ENCODE data around the gene CAPN5.
"Not testable (repeated sequence)": the region's sequence is repeated elsewhere in the genome, so short reads cannot be mapped to it uniquely, and the experiment has no call there.

Gene CAPN5

DNA sequence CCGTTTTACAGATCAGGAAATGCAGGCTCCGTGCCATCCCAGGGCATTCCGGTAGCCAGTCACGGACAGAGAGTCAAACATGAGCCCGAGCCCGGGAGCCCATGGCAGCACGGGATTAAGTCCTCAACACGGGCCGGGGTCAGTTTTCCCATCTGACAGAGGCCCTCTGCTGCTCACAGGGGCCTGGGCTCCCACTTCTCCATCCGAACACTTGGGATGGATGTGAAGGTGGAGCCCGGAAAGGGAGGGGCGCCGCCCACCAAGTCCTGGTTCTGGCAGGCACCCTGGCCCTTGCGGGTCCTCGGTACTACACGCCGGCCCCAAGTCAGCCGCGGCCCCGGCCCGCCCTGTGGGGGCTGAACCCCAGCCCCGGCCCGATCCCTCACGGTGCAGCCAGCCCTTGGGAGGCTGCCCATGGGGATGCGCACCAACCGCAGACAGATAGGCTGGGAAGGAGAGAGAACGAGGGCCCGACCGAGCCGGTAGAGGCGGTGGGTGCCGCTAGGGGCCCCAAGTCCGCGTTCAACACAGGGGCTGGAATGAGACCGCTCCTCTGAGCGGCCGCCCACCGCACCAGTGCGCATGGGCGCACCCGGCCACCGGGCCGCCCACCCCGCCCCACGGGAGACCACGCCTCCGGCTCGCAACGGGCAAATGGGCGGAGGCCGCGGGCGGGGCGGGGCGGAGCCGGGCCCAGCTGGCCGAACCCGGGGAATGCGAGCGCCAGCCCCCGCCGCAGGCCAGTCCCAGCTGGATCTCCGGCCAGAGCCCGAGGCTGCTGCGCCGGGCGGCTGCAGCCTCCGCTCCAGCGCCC lies at the start of gene CAPN5:
TSS of gene CAPN5 (plus strand) at position 743 of the 814 bp plus-strand sequence. CDS start 17,916 bp downstream, outside the sequence.
- Mint-ChIP-seq H3K36me3 (ENCODE audit: low read depth) (no peaks in the 10 kb centered on the region), H3K4me1 (ENCODE audit: low read depth) (peaks cover 11% of the 10 kb centered on the region), H3K27ac (peak within 1 kb of the TSS; percentile 37), H3K9me3 (peaks cover 7% of the 10 kb centered on the region), H3K27me3 (peaks cover 45% of the 10 kb centered on the region), H3K4me3 (peak within 1 kb of the TSS; percentile 77)
- intact Hi-C loops (cut with micrococcal nuclease), result loop anchor here (2.0 kb wide), 1 partner anchor 20 kb away; no protein-coding TSS in a partner anchor

DNA sequence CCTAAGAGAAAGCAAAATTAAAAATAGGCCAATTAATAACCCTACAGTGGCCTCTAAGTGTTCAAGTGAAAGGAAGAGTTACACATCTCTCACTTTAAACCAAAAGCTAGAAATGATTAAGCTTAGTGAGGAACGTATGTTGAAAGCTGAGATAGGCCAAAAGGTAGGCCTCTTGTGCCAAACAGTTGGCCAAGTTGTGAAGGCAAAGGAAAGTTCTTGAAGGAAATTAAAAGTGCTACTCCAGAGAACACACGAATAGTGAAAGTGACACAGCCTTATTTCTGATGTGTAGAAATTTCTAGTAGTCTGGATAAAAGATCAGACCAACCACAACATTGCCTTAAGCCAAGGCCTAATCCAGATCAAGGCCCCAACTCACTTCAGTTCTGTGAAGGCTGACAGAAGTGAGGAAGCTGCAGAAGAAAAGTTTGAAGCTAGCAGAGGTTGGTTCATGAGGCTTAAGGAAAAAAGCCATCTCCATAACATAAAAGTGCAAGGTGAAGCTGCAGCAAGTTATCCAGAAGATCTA lies 48.3 kb upstream of the CAPN5 start:
- H3K9me3 Mint-ChIP-seq; H3K4me3 Mint-ChIP-seq; intact Hi-C loops (cut with micrococcal nuclease); H3K27ac Mint-ChIP-seq; H3K4me1 Mint-ChIP-seq (ENCODE audit: low read depth); H3K27me3 Mint-ChIP-seq: not testable (repeated sequence)
- peaks cover 76% of the 10 kb centered on the region for H3K36me3 Mint-ChIP-seq (ENCODE audit: low read depth)

DNA sequence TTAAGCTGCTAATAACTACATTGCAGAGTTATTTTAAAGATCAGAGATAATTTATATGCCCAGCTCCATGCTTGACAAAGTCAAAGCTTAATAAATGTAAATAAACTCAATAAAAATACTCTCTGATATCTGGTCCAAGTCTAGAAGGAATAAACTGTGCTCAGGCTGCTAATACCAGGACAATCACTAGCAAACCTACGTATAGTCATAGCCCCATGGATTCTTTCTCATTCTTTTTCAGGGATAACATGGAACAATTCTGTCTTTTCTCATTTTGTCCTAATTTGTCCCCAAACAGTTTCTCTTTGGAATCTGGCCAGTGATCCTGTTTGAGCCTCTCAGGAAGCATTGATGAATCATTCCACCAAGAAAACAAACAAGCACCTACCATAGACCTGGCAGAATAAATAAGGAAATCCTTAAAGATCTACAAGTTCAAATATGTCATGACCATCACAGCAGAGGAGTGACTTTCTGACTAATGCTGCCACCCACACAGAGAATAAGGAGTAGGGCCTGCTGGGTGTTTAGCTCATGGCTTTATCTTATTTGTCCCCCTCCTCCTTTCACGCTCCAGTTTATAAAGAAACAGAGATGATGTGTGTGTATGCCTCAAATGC lies 46.7 kb upstream of the CAPN5 start:
- H3K27ac Mint-ChIP-seq, result no peak overlapping the region
- H3K36me3 Mint-ChIP-seq (ENCODE audit: low read depth), result peaks cover 66% of the 10 kb centered on the region
- H3K9me3 Mint-ChIP-seq, result no peaks in the 10 kb centered on the region
- H3K4me3 Mint-ChIP-seq, result no peak overlapping the region
- no peaks in the 10 kb centered on the region for H3K27me3 Mint-ChIP-seq
- no peaks in the 10 kb centered on the region for H3K4me1 Mint-ChIP-seq (ENCODE audit: low read depth)
- intact Hi-C loops (cut with micrococcal nuclease), result no loop called here

DNA sequence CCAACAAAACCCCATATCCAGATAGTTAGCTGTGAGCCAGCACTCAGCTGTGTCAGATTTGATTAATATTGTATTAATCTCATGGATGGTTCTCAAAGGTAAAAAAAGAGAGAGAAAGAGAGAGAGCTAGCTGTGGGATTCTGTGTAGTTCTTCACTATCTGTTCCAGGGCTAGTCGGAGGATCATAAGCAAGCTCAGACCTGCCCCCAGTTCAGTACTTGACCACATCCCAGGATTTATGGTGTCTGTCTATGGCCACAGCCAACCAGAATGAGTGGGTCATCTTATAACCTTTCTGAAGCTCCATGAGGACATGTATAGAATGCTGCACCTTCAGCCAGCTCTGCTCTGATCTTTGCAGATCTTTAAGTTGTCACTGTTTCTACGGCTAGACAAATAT lies 46.0 kb upstream of the CAPN5 start:
- H3K4me3 Mint-ChIP-seq, result no peak overlapping the region
- peaks cover 62% of the 10 kb centered on the region for H3K36me3 Mint-ChIP-seq (ENCODE audit: low read depth)
- H3K27ac Mint-ChIP-seq, result no peak overlapping the region
- H3K9me3 Mint-ChIP-seq, result no peaks in the 10 kb centered on the region
- intact Hi-C loops (cut with micrococcal nuclease), result no loop called here
- H3K27me3 Mint-ChIP-seq, result no peaks in the 10 kb centered on the region
- H3K4me1 Mint-ChIP-seq (ENCODE audit: low read depth), result no peaks in the 10 kb centered on the region

DNA sequence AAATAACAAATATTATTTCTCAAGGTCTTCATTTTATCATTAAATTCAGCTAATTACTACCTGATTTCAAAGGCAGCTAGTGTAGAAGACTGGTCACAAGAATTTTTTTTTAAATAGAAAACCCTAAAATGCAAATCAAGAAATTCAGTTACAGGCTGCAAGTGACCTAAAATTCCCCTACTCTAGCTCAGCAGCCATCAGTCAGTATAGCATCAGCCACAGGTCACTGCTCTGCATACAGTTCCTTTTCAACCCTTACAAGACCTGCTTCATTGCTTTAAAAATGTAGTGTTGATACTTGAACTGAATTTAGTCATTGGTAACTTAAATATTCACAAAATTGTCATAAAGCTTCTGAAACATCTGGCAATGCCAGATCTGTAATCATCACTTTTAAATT lies 42.0 kb upstream of the CAPN5 start:
- H3K9me3 Mint-ChIP-seq, result no peaks in the 10 kb centered on the region
- peaks cover 1% of the 10 kb centered on the region for H3K27me3 Mint-ChIP-seq
- H3K27ac Mint-ChIP-seq, result no peak overlapping the region
- H3K36me3 Mint-ChIP-seq (ENCODE audit: low read depth), result peaks cover 24% of the 10 kb centered on the region
- no peaks in the 10 kb centered on the region for H3K4me1 Mint-ChIP-seq (ENCODE audit: low read depth)
- no peak overlapping the region for H3K4me3 Mint-ChIP-seq
- intact Hi-C loops (cut with micrococcal nuclease), result no loop called here

DNA sequence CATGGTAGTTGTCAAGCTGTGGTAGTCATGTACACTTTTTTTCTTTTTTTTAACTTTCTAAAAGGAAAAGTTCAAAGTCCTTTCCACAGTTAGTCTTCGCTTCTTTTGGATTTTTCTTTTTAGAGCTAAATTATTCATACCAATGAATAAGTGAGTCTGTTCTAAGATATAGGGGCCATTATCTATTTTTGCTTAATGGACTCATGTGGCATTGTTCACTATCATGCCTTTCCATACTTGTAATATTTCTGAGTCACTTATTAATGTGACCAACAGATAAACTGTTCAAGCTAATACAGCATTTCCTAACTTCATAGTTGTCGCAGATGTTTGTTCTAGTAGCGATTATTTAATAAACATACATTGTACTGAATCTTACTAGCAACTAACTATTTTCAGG lies 40.5 kb upstream of the CAPN5 start:
- Mint-ChIP-seq H3K4me3 (no peak overlapping the region), H3K9me3 (no peaks in the 10 kb centered on the region), H3K36me3 (ENCODE audit: low read depth) (peaks cover 10% of the 10 kb centered on the region), H3K27ac (no peak overlapping the region), H3K27me3 (peaks cover 12% of the 10 kb centered on the region), H3K4me1 (ENCODE audit: low read depth) (no peaks in the 10 kb centered on the region)
- intact Hi-C loops (cut with micrococcal nuclease), result no loop called here

DNA sequence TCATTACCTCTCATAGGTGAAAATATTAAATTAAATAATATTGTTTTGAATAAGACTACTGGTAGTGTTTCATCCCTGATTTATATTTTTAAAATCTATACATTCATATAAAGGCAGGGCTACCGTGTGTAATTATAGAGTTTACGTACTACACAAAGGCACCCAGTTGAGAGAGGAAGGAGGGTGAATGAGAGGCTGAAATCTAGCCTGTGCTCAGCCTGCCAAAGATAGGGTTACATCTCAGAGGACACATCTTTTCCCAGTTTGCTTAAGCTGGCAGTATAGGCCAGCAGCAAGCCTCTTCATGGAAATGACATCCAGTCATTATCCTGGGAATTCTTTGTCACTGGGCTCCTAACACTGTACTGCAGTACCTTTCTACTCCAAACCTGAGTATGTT lies 40.0 kb upstream of the CAPN5 start:
- Mint-ChIP-seq H3K4me1 (ENCODE audit: low read depth) (no peaks in the 10 kb centered on the region), H3K4me3 (no peak overlapping the region), H3K36me3 (ENCODE audit: low read depth) (peaks cover 7% of the 10 kb centered on the region), H3K9me3 (no peaks in the 10 kb centered on the region), H3K27ac (no peak overlapping the region), H3K27me3 (peaks cover 12% of the 10 kb centered on the region)
- intact Hi-C loops (cut with micrococcal nuclease), result no loop called here

DNA sequence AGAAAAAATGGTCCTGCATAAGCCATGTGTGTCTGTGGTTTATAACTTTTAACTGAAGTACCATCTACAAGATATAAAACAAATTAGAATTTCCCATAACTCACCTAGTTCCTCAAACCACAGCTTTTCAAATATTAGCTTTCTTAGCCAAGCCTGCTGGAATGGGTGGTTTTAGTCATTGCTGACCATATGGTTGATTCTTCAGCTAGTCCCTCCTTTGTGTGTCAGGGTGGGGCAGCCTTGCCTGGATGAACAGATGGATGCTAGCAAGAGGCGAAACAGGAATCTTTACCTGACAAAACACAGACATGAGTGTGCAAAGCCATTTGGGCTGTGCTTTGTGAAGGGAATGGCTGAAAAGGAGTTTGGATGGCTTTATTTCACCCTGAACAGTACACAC lies 39.5 kb upstream of the CAPN5 start:
- Mint-ChIP-seq H3K4me3 (no peak overlapping the region), H3K36me3 (ENCODE audit: low read depth) (peaks cover 1% of the 10 kb centered on the region), H3K27me3 (peaks cover 12% of the 10 kb centered on the region), H3K9me3 (no peaks in the 10 kb centered on the region), H3K4me1 (ENCODE audit: low read depth) (no peaks in the 10 kb centered on the region), H3K27ac (no peak overlapping the region)
- intact Hi-C loops (cut with micrococcal nuclease), result no loop called here

DNA sequence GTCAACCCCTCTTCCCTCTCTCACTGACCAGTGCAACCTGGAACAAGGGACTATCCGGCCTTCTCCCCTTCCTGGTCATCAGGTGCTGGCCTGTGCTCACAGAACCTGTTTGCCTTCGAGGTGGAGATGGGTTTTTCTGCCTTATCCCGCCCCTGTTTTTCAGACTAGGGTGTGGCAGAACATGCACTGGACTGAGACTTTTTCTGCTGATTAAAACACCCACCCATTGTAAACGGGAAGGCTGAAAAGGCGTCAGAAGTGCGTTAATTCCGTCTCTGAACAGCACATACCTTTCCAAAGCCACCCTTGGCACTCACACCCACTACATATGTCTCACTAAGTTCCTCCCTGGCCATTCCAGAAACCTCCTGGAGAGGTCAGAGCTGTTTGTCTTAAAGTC lies 36.9 kb upstream of the CAPN5 start:
- intact Hi-C loops (cut with micrococcal nuclease), result loop anchor here (10.0 kb wide), 1 partner anchor 205 kb away; no protein-coding TSS in a partner anchor
- peaks cover 12% of the 10 kb centered on the region for H3K27me3 Mint-ChIP-seq
- peaks cover 9% of the 10 kb centered on the region for H3K4me1 Mint-ChIP-seq (ENCODE audit: low read depth)
- no peak overlapping the region for H3K27ac Mint-ChIP-seq
- no peaks in the 10 kb centered on the region for H3K9me3 Mint-ChIP-seq
- H3K4me3 Mint-ChIP-seq, result no peak overlapping the region
- no peaks in the 10 kb centered on the region for H3K36me3 Mint-ChIP-seq (ENCODE audit: low read depth)

DNA sequence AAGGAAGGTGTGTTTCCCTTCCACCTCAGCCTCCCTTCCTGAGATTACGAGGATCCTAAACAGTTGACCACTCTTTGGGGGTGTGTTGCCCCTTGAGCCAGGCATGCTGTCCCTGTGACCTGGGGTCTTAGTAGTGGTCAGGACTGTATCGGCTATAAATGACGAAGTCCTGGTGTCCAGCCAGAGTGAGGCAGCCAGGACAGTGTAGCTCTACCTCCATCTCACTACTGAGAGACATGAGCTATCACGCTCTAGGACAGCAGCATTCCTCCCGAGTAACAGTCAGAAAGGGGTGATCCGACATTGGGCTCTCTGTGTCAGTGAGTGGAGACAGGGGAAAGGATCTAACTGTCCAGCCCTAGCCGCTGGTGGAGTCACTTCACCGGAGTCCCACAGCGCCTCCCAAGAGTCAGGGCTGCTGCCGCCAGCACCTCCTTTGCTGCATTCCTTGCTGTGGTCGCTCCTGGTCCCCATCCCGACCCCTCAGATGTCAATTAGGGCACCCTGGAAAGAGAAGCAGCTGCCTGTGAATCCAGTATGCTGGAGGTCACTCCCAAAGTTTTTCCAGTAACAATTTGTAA lies 35.8 kb upstream of the CAPN5 start:
- Mint-ChIP-seq H3K27ac (no peak overlapping the region), H3K4me3 (no peak overlapping the region), H3K36me3 (ENCODE audit: low read depth) (no peaks in the 10 kb centered on the region), H3K27me3 (peaks cover 15% of the 10 kb centered on the region), H3K9me3 (no peaks in the 10 kb centered on the region), H3K4me1 (ENCODE audit: low read depth) (peaks cover 19% of the 10 kb centered on the region)
- intact Hi-C loops (cut with micrococcal nuclease), result loop anchor here (10.0 kb wide), 1 partner anchor 206 kb away; no protein-coding TSS in a partner anchor

DNA sequence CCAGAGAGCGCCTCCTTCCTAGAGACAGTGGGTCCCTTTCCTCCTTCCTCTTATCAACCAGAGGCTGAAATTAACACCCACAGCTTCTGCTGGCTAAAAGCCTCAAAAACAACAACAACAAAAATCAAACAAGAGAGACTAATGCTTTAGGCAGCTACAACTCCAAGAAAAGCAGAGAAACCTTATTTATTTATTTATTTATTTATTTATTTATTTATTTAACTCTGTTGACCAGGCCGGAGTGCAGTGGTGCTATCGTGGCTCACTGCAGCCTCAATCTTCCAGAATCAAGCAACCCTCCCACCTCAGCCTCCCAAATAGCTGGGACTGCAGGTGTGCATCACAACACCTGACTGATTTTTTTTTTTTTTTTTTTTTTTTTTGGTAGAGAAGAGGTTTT lies 35.2 kb upstream of the CAPN5 start:
- no peaks in the 10 kb centered on the region for H3K36me3 Mint-ChIP-seq (ENCODE audit: low read depth)
- intact Hi-C loops (cut with micrococcal nuclease), result loop anchor here (10.0 kb wide), 1 partner anchor 207 kb away; no protein-coding TSS in a partner anchor
- H3K27ac Mint-ChIP-seq, result no peak overlapping the region
- no peak overlapping the region for H3K4me3 Mint-ChIP-seq
- H3K27me3 Mint-ChIP-seq, result peaks cover 19% of the 10 kb centered on the region
- no peaks in the 10 kb centered on the region for H3K9me3 Mint-ChIP-seq
- peaks cover 19% of the 10 kb centered on the region for H3K4me1 Mint-ChIP-seq (ENCODE audit: low read depth)

DNA sequence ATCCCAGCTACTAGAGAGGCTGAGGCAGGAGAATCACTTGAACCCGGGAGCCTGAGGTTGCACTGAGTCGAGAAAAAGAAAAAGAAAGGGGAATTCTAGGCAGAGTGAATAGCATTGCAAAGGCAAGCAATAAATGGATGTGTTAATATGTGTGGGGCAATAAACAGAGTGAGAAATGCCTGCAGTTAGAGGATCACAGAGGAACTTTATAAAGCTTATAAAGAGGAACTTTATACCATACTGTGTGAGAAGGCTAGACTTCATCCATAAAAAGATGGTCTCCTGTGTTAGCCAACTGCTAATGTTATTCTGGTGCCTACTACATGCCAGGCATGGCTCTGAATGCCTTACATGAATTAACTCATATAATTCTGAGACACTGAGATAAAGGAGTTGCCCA lies 31.7 kb upstream of the CAPN5 start:
- Mint-ChIP-seq H3K27me3 (peaks cover 45% of the 10 kb centered on the region), H3K9me3 (no peaks in the 10 kb centered on the region), H3K4me1 (ENCODE audit: low read depth) (peaks cover 52% of the 10 kb centered on the region)

DNA sequence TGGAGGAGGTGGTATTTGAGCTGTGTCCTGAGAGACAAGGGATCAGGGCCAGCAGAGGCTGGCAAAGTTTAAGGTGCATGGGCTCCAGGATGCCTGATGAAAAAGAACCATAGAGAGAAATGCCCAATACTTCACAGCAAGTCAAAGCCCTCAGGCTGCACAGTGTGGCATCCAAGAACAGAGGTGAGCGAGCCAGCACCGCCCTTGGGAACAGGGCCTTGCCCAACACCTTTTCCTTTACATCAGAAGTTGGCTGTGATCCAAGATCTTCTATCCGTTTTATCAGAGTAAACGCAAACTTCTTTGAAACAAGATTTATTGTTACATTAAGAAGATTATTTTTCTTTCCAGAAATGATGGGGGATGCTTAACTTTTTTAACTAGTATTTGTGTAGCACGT lies 31.2 kb upstream of the CAPN5 start:
- H3K27me3 Mint-ChIP-seq, result peaks cover 46% of the 10 kb centered on the region

More for the DNA sequence above, 31.7 kb upstream of the CAPN5 start:
- no peaks in the 10 kb centered on the region for H3K36me3 Mint-ChIP-seq (ENCODE audit: low read depth)
- no peak overlapping the region for H3K4me3 Mint-ChIP-seq
- intact Hi-C loops (cut with micrococcal nuclease), result loop anchor here (10.0 kb wide), 1 partner anchor 210 kb away; no protein-coding TSS in a partner anchor
- H3K27ac Mint-ChIP-seq, result no peak overlapping the region

DNA sequence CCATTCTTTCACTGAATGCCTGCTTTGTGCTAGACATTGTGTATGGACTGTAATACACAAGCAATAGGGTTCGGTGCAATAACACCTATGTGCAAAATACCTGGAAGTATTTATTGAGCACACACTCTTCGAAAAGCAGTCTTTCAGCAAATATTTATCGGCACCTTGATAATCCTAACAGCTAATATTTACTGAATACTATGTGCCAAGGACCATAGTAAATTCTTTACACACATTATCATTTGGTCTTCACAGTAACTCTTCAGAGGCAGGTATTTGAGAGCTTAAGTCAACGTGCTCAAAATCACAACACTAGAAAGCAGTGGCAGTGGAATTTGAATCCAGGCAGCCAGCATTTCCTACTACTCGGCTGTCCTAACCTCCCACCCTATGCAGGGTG lies 30.4 kb upstream of the CAPN5 start:
- intact Hi-C loops (cut with micrococcal nuclease), result loop anchor here (10.0 kb wide), 1 partner anchor 212 kb away; no protein-coding TSS in a partner anchor
- Mint-ChIP-seq H3K4me3 (no peak overlapping the region), H3K27me3 (peaks cover 47% of the 10 kb centered on the region), H3K4me1 (ENCODE audit: low read depth) (peaks cover 61% of the 10 kb centered on the region), H3K36me3 (ENCODE audit: low read depth) (no peaks in the 10 kb centered on the region), H3K27ac (no peak overlapping the region), H3K9me3 (no peaks in the 10 kb centered on the region)

More for the DNA sequence above, 31.2 kb upstream of the CAPN5 start:
- intact Hi-C loops (cut with micrococcal nuclease), result loop anchor here (10.0 kb wide), 1 partner anchor 211 kb away; no protein-coding TSS in a partner anchor
- Mint-ChIP-seq H3K4me3 (no peak overlapping the region), H3K36me3 (ENCODE audit: low read depth) (no peaks in the 10 kb centered on the region), H3K9me3 (no peaks in the 10 kb centered on the region), H3K4me1 (ENCODE audit: low read depth) (peaks cover 57% of the 10 kb centered on the region), H3K27ac (no peak overlapping the region)

All from dendritic cell treated with granulocyte-macrophage colony-stimulating factor and Interleukin-4, amounts not matched to agents 40 ng/mL and 50 ng/mL, for 4 days (primary cell).